Measurements from ENCODE around the gene LTA4H. TPM values are rescaled to one million over a fixed set of nuclear protein-coding genes. Genes with fewer than 3 reads are reported as not detected.

The LTA4H gene
- total and polyA plus RNA-seq, 10 of the 15 experiments (the other 5 are each of a cell fraction or from before 2014, with no cell fraction given), result 43.9 to 106 (median 47.3) TPM

- ChIA-PET POLR2A (no interaction called here), CTCF (interaction anchor here (1.1 to 4.4 kb wide), 3 partner anchors 10 to 44 kb away, joined by 3 to 26 read pairs (median 3); partner anchors contain the start of genes AMDHD1 and CCDC38), RAD21 (ENCODE audit: unreplicated experiment) (no interaction called here), SMC1A (ENCODE audit: uncharacterized antibody, unreplicated experiment) (interaction anchor here (0.8 to 1.6 kb wide), 6 partner anchors 10 to 78 kb away, joined by 3 to 6 read pairs (median 4); partner anchors contain the start of genes AMDHD1 and CCDC38)
- ATAC-seq (no peak), DNase-seq (ENCODE audit: low read depth, low spot score) (no peak), FAIRE-seq (no peak)
- H3K4me2 ChIP-seq (ENCODE audit: control insufficient read depth, insufficient read depth), result no peak overlapping the region
- H4K20me1 ChIP-seq (ENCODE audit: control insufficient read depth, insufficient read depth), result no peaks in the 10 kb centered on the region
- no peak overlapping the region for H3K27ac ChIP-seq (ENCODE audit: control insufficient read depth, insufficient read depth)
- H3K27me3 ChIP-seq (replicated peaks in 1 of 2; ENCODE audit: control insufficient read depth in 2 of 2, insufficient read depth in 2 of 2, low read length in 1 of 2), result no peaks in the 10 kb centered on the region; a peak in 1 of 4 replicates
- H3K36me3 ChIP-seq (ENCODE audit: control insufficient read depth in 2 of 2, insufficient read depth in 2 of 2, low read length in 1 of 2), result no peaks in the 10 kb centered on the region
- H3K9ac ChIP-seq (ENCODE audit: control insufficient read depth, insufficient read depth, low read length), result no peak overlapping the region
- no peaks in the 10 kb centered on the region for H3K4me1 ChIP-seq (ENCODE audit: control insufficient read depth, insufficient read depth, low read length)
- H3K9me3 ChIP-seq (replicated peaks; ENCODE audit: control insufficient read depth, insufficient read depth, low read length), result no peaks in the 10 kb centered on the region
- no peaks in the 10 kb centered on the region for H3K79me2 ChIP-seq (ENCODE audit: control insufficient read depth, insufficient read depth, low read length)
- intact Hi-C loops (cut with micrococcal nuclease; ENCODE audit: unreplicated experiment) (no loop called here), in situ Hi-C loops (cut with MboI) (no loop called here)
- TF ChIP-seq, protein P1, sequence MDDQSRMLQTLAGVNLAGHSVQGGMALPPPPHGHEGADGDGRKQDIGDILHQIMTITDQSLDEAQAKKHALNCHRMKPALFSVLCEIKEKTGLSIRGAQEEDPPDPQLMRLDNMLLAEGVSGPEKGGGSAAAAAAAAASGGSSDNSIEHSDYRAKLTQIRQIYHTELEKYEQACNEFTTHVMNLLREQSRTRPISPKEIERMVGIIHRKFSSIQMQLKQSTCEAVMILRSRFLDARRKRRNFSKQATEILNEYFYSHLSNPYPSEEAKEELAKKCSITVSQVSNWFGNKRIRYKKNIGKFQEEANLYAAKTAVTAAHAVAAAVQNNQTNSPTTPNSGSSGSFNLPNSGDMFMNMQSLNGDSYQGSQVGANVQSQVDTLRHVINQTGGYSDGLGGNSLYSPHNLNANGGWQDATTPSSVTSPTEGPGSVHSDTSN (IDR thresholded peaks at IDR 0.05; ENCODE audit: insufficient replicate concordance, low read depth, low read length), result no peak
- TF ChIP-seq TCF3 (IDR thresholded peaks at IDR 0.05; ENCODE audit: borderline replicate concordance, insufficient read depth, low read depth, low read length) (no peak), DPF2 (IDR thresholded peaks at IDR 0.05) (no peak), SREBF2 (IDR thresholded peaks at IDR 0.05; ENCODE audit: low read length) (no peak), BACH1 (IDR thresholded peaks at IDR 0.05; ENCODE audit: borderline replicate concordance) (no peak), SRF (IDR thresholded peaks at IDR 0.05; ENCODE audit: low read depth in 2 of 2, low read length in 2 of 2) (no peak), NFXL1 (IDR thresholded peaks at IDR 0.05; ENCODE audit: borderline replicate concordance) (no peak), MLLT1 (IDR thresholded peaks at IDR 0.05) (no peak), EP300 (IDR thresholded peaks at IDR 0.05; ENCODE audit: borderline replicate concordance in 1 of 2, control insufficient read depth in 1 of 2, low read depth in 2 of 2, low read length in 2 of 2) (no peak), BCL11A (IDR thresholded peaks at IDR 0.05; ENCODE audit: low read depth, low read length) (no peak), CHD4 (IDR thresholded peaks at IDR 0.05) (no peak)
- TF ChIP-seq, protein P2, sequence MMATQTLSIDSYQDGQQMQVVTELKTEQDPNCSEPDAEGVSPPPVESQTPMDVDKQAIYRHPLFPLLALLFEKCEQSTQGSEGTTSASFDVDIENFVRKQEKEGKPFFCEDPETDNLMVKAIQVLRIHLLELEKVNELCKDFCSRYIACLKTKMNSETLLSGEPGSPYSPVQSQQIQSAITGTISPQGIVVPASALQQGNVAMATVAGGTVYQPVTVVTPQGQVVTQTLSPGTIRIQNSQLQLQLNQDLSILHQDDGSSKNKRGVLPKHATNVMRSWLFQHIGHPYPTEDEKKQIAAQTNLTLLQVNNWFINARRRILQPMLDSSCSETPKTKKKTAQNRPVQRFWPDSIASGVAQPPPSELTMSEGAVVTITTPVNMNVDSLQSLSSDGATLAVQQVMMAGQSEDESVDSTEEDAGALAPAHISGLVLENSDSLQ (IDR thresholded peaks at IDR 0.05), result no peak
- no peak overlapping the region for H2AFZ ChIP-seq (ENCODE audit: control insufficient read depth, low read depth, low read length)
- no peak overlapping the region for H3K4me3 ChIP-seq
- BruUV-seq (replicated peaks), result no TSS peak
- WGBS (ENCODE audit: insufficient coverage, insufficient replicate concordance, low lambda C conversion rate, missing lambda C conversion rate), result 0% methylated on average over 1 of the region's 1 CpG
Observed at GRCh38 chr12:95953000-95953399, 82.4 kb downstream of the LTA4H start.

All from GM12878 (cell line).